Mesendoderm (in vitro differentiated cells): ENCODE results near the gene INTS13. TPM values are rescaled to one million over a fixed set of nuclear protein-coding genes. Genes with fewer than 3 reads are reported as not detected.

Experiments
- DNase-seq: peaks from one replicate; pipeline ENCODE4 v3.0.0; 2013
- H2AK5ac ChIP-seq: 2 replicates; pipeline ENCODE4 v1.6.1; 2013; ENCODE audit warnings: low read length, inconsistent platforms
- H2BK120ac ChIP-seq: 2 replicates; pipeline ENCODE4 v1.6.1; 2013; ENCODE audit warnings: low read depth, mild to moderate bottlenecking, low read length, moderate library complexity, mixed read lengths
- H2BK15ac ChIP-seq: replicated peaks from 2 replicates; pipeline ENCODE4 v1.6.1; 2013; ENCODE audit warnings: low read depth, mild to moderate bottlenecking, moderate library complexity
- H2BK5ac ChIP-seq: 2 replicates; pipeline ENCODE4 v1.6.1; 2013; ENCODE audit warnings: low read length, inconsistent platforms
- H3K18ac ChIP-seq: 2 replicates; pipeline ENCODE4 v1.6.1; 2013; ENCODE audit warnings: mild to moderate bottlenecking, low read length, mixed read lengths
- H3K23ac ChIP-seq: one replicate; pipeline ENCODE4 v1.6.1; 2013; ENCODE audit warnings: low read length
- H3K27ac ChIP-seq: 2 replicates; pipeline ENCODE4 v1.5.1; 2013; ENCODE audit warnings: low read depth, mild to moderate bottlenecking, inconsistent platforms, low read length, moderate library complexity
- H3K27me3 ChIP-seq: 2 replicates; pipeline ENCODE4 v1.6.1; 2013; ENCODE audit warnings: low read length, control low read depth, mild to moderate bottlenecking, inconsistent platforms; ENCODE audit not compliant: insufficient read depth, poor library complexity
- H3K36me3 ChIP-seq: 2 replicates; pipeline ENCODE4 v1.6.1; 2013; ENCODE audit warnings: low read length, inconsistent platforms; ENCODE audit not compliant: control insufficient read depth, insufficient read depth
- H3K4ac ChIP-seq: one replicate; pipeline ENCODE4 v1.6.1; 2013; ENCODE audit warnings: low read depth, mild to moderate bottlenecking, low read length, moderate library complexity
- H3K4me1 ChIP-seq: 2 replicates; pipeline ENCODE4 v1.6.1; 2013; ENCODE audit warnings: low read depth, low read length, inconsistent platforms; ENCODE audit not compliant: control insufficient read depth
- H3K4me2 ChIP-seq: 2 replicates; pipeline ENCODE4 v1.6.1; 2013; ENCODE audit warnings: low read length
- H3K4me3 ChIP-seq: 2 replicates; pipeline ENCODE4 v1.5.1; 2013; ENCODE audit warnings: mild to moderate bottlenecking, low read length
- H3K56ac ChIP-seq: one replicate; pipeline ENCODE4 v1.6.1; 2013; ENCODE audit warnings: low read length
- H3K79me1 ChIP-seq: 2 replicates; pipeline ENCODE4 v1.6.1; 2013; ENCODE audit warnings: low read length, inconsistent platforms
- H3K79me2 ChIP-seq: 2 replicates; pipeline ENCODE4 v1.6.1; 2013; ENCODE audit warnings: mild to moderate bottlenecking, low read length; ENCODE audit not compliant: control insufficient read depth, insufficient read depth
- H3K9ac ChIP-seq: 2 replicates; pipeline ENCODE4 v1.6.1; 2013; ENCODE audit warnings: low read length, inconsistent platforms
- H4K5ac ChIP-seq: one replicate; pipeline ENCODE4 v1.6.1; 2013; ENCODE audit warnings: low read length
- H4K8ac ChIP-seq: one replicate; pipeline ENCODE4 v1.6.1; 2013; ENCODE audit warnings: low read depth, mild to moderate bottlenecking, control low read depth, low read length, moderate library complexity
- WGBS: extraction: QIAGEN DNeasy Blood & Tissue Kit; methylation state at CpG from one replicate; pipeline ENCODE4 v1.1.7; 2013; ENCODE audit warnings: low lambda C conversion rate, missing lambda C conversion rate; ENCODE audit not compliant: insufficient coverage; ENCODE audit errors: extremely low coverage; 5-methylcytosine and 5-hydroxymethylcytosine counted together
- polyA plus RNA-seq, 2 experiments: library from polyadenylated mRNA; stranded (reverse); fragments of 200-250 nt; gene quantifications; one replicate each; pipeline ENCODE4 v1.2.3, GENCODE V29; 2013

The INTS13 gene, protein sequence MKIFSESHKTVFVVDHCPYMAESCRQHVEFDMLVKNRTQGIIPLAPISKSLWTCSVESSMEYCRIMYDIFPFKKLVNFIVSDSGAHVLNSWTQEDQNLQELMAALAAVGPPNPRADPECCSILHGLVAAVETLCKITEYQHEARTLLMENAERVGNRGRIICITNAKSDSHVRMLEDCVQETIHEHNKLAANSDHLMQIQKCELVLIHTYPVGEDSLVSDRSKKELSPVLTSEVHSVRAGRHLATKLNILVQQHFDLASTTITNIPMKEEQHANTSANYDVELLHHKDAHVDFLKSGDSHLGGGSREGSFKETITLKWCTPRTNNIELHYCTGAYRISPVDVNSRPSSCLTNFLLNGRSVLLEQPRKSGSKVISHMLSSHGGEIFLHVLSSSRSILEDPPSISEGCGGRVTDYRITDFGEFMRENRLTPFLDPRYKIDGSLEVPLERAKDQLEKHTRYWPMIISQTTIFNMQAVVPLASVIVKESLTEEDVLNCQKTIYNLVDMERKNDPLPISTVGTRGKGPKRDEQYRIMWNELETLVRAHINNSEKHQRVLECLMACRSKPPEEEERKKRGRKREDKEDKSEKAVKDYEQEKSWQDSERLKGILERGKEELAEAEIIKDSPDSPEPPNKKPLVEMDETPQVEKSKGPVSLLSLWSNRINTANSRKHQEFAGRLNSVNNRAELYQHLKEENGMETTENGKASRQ
- polyA plus RNA-seq (2013, experiment 1 of 2): 38.1 TPM
- 46.5 TPM for polyA plus RNA-seq (2013, experiment 2 of 2)

DNA sequence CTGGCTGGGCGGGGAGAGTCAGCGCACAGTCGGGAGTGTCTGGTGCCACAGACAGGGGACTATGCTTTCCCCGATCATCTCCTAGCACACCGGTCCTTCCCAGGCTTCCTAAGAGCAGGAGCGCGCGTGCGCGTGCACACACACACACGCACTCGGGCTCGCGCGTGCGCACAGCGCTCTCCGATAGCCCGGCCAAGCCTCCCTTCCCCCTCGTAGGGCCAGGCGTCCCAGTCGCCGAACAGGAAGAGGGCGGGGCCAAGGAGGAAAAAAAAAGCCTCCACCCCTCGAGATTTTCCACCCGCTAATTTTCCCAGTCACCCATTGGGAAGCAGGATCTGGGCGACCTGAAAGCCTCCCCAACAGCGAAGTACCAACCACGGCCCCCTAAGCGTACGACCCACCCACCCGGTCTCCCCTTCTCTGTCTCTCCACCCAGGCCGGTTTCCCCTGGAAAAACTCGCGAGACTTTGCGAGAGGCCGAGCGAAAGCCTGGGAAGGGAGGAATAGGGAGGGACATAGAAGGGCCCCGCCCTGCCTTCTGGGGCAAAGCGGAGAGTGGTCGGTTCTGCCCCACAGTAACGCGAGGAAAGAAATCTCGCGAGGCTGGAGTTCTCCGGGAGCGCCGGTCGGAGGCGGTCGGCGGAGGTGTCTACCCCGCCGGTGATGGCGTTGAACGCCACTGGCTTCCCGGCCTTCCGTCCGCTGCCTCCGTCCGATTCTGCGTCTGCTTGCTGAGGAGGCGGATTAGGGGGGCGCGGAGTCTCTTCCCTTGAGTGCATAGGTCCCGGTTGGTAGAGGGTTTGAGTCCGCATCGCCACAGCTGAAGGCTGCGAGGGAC lies at the start of gene INTS13, which contains the start of gene FGFR1OP2:
INTS13 (minus strand) TSS at position 119 of the 838 bp plus-strand sequence. CDS start 1,178 bp downstream, outside the sequence.
FGFR1OP2 (plus strand) TSS at position 608 of the 838 bp plus-strand sequence. CDS start 15,689 bp downstream, outside the sequence.
- no peak within 1 kb of the TSS for H2AK5ac ChIP-seq
- no peak within 1 kb of the TSS for H4K8ac ChIP-seq
- peak within 1 kb of the TSS; percentile 80 for H3K9ac ChIP-seq
- peak within 1 kb of the TSS; percentile 64 for H3K4me2 ChIP-seq
- no CpG with 5 or more reads among the region's 69 CpGs for WGBS
- H2BK5ac ChIP-seq: peak within 1 kb of the TSS; percentile 0
- H2BK15ac ChIP-seq: no peak within 1 kb of the TSS
- peak within 1 kb of the TSS; percentile 42 for H3K18ac ChIP-seq
- DNase-seq: peak; percentile 99
- peak within 1 kb of the TSS; percentile 78 for H3K56ac ChIP-seq
- H3K36me3 ChIP-seq: no peaks in the 10 kb centered on the region
- H3K27ac ChIP-seq: peak within 1 kb of the TSS; percentile 71
- no peaks in the 10 kb centered on the region for H3K27me3 ChIP-seq
- no peak within 1 kb of the TSS for H2BK120ac ChIP-seq
- H3K4me1 ChIP-seq: no peaks in the 10 kb centered on the region
- peak within 1 kb of the TSS; percentile 73 for H3K4me3 ChIP-seq
- peak within 1 kb of the TSS; percentile 5 for H3K4ac ChIP-seq
- peaks cover 3% of the 10 kb centered on the region for H3K79me1 ChIP-seq
- H3K79me2 ChIP-seq: peaks cover 19% of the 10 kb centered on the region
- no peak within 1 kb of the TSS for H4K5ac ChIP-seq
- H3K23ac ChIP-seq: no peak within 1 kb of the TSS

DNA sequence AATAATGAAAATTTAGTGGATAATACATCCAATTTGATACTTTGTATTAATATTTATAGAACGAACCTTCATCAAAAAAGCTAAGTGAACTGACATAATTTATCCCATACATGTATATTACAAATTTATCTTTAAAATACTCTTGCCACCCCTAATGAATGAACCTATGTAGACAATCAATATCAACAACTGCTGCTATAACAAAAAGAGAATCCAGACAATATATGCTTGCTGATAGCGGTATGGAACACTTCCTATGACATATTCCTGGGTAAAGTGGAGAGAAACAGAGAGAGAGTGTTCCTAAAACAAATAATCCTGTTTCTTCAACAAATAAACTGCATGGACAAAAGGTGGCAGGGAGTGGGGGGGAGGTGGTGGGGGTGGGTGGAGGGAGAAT lies 45.1 kb upstream of the INTS13 start:
- no peak overlapping the region for H2BK120ac ChIP-seq
- no peaks in the 10 kb centered on the region for H3K79me1 ChIP-seq
- H2AK5ac ChIP-seq: no peak overlapping the region
- no peak overlapping the region for H3K56ac ChIP-seq
- H3K4ac ChIP-seq: no peak overlapping the region
- H2BK5ac ChIP-seq: no peak overlapping the region
- H3K23ac ChIP-seq: no peak overlapping the region
- H3K4me1 ChIP-seq: no peaks in the 10 kb centered on the region
- no peak overlapping the region for H3K18ac ChIP-seq
- no peak overlapping the region for H4K5ac ChIP-seq
- no CpG with 5 or more reads among the region's 2 CpGs for WGBS
- H3K27me3 ChIP-seq: no peaks in the 10 kb centered on the region
- no peak overlapping the region for H3K4me3 ChIP-seq
- no peak for DNase-seq
- H3K36me3 ChIP-seq: no peaks in the 10 kb centered on the region
- no peak overlapping the region for H3K27ac ChIP-seq
- H3K79me2 ChIP-seq: no peaks in the 10 kb centered on the region
- no peak overlapping the region for H3K4me2 ChIP-seq
- H2BK15ac ChIP-seq: no peak overlapping the region
- H3K9ac ChIP-seq: no peak overlapping the region
- H4K8ac ChIP-seq: no peak overlapping the region

DNA sequence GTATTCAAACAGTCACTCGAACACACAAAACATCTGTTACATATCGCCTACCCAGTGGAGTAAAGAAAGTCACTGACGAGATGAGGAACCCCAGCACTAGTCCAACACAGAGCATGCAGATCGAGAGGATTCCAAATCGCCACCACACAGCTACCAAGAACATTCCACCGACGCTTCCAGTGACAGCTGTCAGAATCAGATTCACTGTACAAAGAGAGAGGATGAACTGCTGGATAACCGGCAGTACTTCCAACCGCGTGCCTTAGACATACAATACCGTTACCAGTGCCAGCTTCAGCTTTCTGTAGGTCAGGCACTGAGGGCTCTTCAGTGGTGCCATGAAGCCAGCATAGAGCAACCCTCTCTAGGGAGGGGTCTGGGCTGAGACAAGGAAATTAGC lies 42.0 kb upstream of the INTS13 start:
- Histone ChIP-seq H3K27me3 (no peaks in the 10 kb centered on the region), H3K4ac (no peak overlapping the region), H3K56ac (no peak overlapping the region), H3K27ac (no peak overlapping the region), H3K4me2 (no peak overlapping the region), H2AK5ac (no peak overlapping the region), H2BK5ac (no peak overlapping the region), H3K4me1 (no peaks in the 10 kb centered on the region), H3K9ac (no peak overlapping the region), H2BK120ac (no peak overlapping the region), H4K8ac (no peak overlapping the region), H3K79me1 (no peaks in the 10 kb centered on the region), H2BK15ac (no peak overlapping the region), H3K4me3 (no peak overlapping the region), H3K36me3 (no peaks in the 10 kb centered on the region), H3K18ac (no peak overlapping the region), H4K5ac (no peak overlapping the region), H3K79me2 (no peaks in the 10 kb centered on the region), H3K23ac (no peak overlapping the region)
- no peak for DNase-seq
- no CpG with 5 or more reads among the region's 11 CpGs for WGBS

DNA sequence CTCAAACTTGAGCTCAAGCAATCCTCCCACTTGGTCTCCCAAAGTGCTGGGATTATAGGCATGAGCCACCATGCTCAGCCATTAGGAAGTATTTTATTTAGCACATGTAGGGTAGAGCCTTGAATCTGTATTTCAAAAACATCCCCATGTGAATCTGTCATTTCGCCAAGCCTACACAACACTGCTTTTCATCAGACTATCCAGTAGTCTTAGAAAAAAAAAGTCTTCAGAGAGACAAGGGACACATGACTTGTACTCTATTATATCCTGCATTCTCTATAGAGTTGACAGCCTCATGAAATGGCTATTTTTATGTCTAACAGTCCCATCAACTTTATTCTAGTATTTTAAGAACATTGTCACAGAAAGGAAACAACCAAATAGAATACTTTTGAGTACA lies 41.0 kb upstream of the INTS13 start:
- H3K18ac ChIP-seq: no peak overlapping the region
- H3K4me1 ChIP-seq: no peaks in the 10 kb centered on the region
- H3K56ac ChIP-seq: no peak overlapping the region
- H3K27ac ChIP-seq: no peak overlapping the region
- no peak overlapping the region for H2BK15ac ChIP-seq
- H3K79me1 ChIP-seq: no peaks in the 10 kb centered on the region
- H2BK120ac ChIP-seq: no peak overlapping the region
- no peak overlapping the region for H3K4ac ChIP-seq
- H3K27me3 ChIP-seq: no peaks in the 10 kb centered on the region
- H3K36me3 ChIP-seq: no peaks in the 10 kb centered on the region
- H3K4me2 ChIP-seq: no peak overlapping the region
- H3K9ac ChIP-seq: no peak overlapping the region
- H3K23ac ChIP-seq: no peak overlapping the region
- H2BK5ac ChIP-seq: no peak overlapping the region
- no peak overlapping the region for H4K8ac ChIP-seq
- no peak overlapping the region for H3K4me3 ChIP-seq
- H2AK5ac ChIP-seq: no peak overlapping the region
- WGBS: no CpG with 5 or more reads among the region's 1 CpG
- no peaks in the 10 kb centered on the region for H3K79me2 ChIP-seq
- DNase-seq: no peak
- H4K5ac ChIP-seq: no peak overlapping the region

DNA sequence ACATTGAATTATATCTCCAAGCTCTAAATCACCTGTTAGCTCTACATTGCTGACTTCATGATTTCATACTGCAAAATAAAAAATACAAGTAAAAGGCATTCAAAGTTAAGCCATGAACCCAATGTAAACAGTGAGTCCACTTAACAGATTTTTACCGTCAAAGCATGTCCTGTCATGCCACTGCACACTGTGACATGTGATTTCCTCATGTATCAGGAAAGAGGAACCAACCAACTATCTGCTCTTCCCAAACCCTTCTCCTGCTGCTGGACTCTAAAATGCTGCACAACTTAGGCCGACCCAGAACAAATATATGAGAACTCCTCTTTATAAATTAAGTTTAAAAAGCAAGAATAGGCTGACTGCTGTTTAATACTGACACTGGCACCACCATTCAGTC lies 38.9 kb upstream of the INTS13 start:
- no peak overlapping the region for H2BK15ac ChIP-seq
- DNase-seq: no peak
- no peak overlapping the region for H2BK120ac ChIP-seq
- H3K27ac ChIP-seq: no peak overlapping the region
- no peak overlapping the region for H3K4me2 ChIP-seq
- no peaks in the 10 kb centered on the region for H3K36me3 ChIP-seq
- H3K4me1 ChIP-seq: no peaks in the 10 kb centered on the region
- no peak overlapping the region for H4K5ac ChIP-seq
- H3K23ac ChIP-seq: no peak overlapping the region
- H3K4ac ChIP-seq: no peak overlapping the region
- no peak overlapping the region for H2BK5ac ChIP-seq
- no CpG with 5 or more reads among the region's 2 CpGs for WGBS
- H3K18ac ChIP-seq: no peak overlapping the region
- no peak overlapping the region for H3K4me3 ChIP-seq
- H3K9ac ChIP-seq: no peak overlapping the region
- no peak overlapping the region for H4K8ac ChIP-seq
- no peak overlapping the region for H2AK5ac ChIP-seq
- no peaks in the 10 kb centered on the region for H3K27me3 ChIP-seq
- no peak overlapping the region for H3K56ac ChIP-seq
- H3K79me1 ChIP-seq: no peaks in the 10 kb centered on the region
- H3K79me2 ChIP-seq: no peaks in the 10 kb centered on the region
